RKO (cell line): ENCODE results near the gene PIF1.
"Not testable (repeated sequence)": the region's sequence is repeated elsewhere in the genome, so short reads cannot be mapped to it uniquely, and the experiment has no call there.

Source experiments
- DNase-seq: peaks from one replicate; pipeline ENCODE4 v3.0.0-alpha.2; 2016; ENCODE audit warnings: low spot score

The PIF1 gene

DNA sequence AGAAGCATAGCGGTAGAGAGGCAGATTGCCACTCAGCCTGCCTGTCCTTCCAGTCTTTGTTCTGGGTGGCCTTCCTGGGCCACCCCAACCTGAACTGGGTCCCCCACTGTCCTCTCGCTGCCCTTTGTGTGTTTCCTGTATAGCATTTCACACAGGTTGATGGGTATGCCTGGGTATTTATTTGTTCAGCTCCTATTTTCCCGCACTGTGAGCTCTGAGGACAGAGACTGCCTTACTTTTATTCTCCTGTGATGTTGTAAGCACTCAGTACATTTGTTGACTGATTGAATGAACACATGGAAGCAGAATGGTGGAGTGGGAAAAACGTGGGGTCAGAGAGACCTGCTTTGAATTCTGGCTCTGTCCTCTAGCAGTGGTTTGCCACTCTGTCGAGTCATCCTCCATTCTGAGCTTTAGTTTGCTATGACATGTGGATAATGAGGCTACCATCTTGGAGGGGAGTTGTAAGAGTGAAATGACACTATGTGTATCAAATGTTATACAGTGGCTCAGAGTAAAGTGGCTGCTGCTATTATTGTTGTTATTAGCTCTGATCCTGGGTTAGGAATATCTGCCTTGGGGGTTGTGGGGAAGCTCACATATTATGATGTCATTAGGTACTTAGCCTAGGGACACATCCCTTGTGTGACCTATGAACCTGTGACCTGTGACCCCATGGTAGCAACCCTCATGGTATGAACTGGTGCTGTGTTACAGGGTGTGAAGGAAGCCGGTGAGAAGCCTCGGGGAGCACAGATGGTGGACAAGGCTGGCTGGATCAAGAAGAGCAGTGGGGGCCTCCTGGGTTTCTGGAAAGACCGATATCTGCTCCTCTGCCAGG lies 22.6 kb upstream of the PIF1 start:
- DNase-seq, result no peak

DNA sequence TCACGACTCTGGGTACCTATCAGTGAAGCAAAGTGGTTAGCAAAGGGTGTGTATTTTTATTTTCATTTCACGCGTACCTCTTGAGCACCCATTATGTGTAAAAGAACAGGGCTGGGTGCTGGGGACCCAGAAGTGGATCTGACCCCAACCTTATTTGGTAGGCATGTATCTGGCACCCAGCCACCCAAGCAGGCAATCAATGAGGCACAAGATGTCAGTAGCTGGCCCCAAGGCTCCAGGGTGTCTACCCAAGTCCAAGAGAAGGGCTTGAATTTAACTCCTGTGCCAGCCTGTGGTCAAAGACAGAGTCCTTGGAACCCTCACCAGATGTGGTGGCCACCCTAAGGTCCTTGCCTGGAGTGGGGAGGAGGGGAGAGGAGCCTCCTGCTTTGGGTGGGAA lies 22.0 kb upstream of the PIF1 start:
- DNase-seq, result no peak

DNA sequence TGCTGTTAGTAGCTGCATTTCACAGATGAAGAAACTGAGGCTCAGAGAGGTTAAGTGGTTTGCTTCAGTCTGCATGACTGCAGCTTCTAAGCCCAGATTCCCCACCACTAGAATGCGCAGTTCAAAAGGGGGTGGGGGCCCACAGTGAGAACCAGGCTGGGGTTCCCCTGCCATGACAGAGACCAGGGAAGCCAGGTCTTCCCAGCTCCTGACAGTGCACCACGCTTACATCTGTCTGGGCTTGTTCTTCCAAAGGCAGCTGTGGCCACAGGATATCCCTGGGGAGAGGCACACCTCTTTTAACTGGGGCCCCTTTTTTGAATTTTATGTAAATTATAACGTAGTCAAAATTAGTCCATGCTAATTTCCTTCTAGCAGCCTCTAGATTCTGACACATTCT lies 21.6 kb upstream of the PIF1 start:
- no peak for DNase-seq

DNA sequence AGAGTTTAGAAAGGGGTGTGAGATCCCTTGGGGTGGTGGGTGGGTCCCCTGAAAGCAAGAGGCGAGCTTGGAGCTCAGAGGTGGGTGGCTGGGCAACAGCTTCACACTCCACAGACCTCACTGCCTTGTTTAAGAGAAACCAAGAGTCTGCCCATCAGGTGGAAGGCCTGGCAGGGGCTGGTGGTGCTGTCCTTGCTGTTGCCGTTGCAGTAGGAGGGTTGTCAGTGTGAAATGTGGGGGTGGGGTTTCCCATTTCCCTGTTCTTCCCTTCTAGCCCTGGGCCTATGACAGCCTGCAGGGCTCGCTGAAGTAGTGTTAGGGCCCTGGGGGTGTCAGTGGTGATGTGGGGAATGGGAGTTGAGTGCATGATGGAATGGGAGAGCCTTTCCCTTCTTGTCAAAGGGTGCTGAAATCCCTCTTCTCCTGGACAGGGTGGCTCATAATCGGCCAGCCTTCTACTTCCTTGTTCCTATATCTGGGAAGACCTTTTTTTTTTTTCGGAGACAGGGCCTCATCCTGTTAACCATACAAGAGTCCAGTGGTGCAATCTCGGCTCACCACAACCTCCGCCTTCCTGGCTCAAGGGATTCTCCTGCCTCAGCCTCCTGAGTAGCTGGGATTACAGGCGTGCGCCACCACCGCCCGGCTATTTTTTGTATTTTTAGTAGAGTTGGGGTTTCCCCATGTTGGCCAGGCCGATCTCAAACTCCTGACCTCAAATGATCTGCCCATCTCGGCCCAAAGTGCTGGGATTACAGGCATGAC lies 20.6 kb upstream of the PIF1 start:
- no peak for DNase-seq

DNA sequence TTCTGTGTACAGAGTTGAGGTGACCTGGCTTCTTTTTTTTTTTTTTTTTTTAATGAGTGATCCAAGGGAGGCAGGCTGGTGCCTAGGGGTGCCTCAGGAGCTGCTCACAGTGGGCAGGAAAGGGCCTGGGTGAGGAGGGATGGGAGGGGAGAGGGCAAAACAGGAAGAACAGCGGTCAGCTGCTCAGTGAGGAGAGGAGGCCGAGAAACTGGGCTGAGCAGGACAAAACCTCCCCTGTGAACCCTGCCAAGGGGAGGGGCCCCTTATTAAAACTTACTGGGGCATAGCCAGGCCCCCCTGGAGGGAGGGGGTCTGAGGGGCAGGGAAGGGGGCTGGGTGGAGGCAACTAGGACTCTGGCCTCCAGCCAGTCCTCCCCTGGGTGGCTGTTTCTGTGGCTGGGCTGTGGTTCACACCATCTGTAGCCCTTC lies 19.8 kb upstream of the PIF1 start:
- DNase-seq, result no peak

DNA sequence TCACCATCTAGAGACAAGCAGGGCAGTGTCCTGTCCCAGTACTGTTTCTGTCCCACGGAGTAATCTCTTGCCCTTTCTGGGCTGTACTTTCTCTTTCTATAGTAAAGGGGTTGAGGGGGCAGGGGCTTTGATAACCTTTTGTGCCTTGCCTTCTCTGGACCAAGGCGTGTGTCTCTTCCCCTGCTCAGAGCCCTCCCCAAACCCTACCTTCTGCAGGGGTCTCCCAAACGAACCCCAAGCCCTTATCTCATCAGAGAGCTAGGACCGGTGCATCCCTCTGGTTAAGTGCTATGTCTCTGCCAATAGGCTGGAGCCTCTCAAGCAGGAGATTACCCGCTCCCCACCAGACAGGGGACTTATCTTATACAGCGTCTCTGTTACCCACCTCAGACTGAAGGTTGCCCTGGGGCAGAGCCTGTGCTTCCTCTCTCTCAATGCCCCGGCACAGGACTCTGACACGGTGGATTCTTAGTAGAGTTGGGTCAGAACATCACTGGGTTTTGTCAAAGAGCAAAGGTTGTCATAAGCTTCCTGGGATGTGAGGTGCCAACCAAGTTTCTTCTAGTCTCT lies 19.2 kb upstream of the PIF1 start:
- no peak for DNase-seq

DNA sequence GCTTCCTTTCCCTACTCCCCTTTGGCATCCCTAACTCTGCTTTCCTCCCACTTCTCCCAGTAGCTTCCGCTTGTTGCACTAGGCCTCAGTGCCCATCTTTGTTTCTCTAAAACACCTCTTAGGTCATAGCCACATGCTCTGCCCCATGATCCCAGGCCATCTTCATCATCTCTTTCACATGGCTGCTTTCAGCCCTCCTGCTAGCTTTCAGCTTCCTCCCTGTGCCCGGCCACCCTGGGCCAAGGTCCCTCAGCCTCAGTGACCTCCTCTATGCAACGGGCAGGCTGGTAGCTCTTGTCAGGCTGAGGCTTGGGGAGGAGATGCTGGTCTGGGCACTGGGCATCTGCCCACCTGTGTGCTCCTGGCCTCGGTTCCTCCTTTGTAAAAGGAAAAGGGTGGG lies 18.5 kb upstream of the PIF1 start:
- no peak for DNase-seq

DNA sequence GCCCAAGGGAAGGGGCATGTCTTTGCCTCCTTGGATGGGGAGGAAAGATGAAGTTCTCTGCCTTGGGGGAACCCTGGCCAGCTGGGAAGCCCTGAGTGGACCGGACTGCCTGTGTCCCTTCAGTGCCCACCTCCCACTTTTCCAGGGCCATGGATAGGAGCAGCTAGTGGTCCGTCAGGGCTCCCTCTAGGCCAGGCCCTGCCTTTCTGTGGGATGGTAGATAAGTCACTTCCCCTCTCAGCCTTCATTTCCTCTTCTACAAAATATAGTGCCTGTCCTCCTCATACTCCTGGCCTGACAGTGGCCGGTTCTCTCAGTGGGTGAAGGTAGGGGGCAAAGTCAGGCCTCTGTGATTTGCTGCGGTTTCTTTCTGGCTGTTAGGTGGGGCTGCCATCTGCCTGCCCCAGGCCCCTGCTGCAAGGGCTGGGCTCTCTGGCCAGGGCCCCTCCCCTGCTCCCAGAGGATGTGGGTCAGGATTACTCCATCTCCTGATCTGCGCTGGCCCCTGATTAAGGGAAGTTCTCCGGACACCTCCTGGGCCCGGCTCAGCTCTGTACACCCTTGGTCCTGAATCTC lies 17.6 kb upstream of the PIF1 start:
- DNase-seq, result peak; percentile 76

DNA sequence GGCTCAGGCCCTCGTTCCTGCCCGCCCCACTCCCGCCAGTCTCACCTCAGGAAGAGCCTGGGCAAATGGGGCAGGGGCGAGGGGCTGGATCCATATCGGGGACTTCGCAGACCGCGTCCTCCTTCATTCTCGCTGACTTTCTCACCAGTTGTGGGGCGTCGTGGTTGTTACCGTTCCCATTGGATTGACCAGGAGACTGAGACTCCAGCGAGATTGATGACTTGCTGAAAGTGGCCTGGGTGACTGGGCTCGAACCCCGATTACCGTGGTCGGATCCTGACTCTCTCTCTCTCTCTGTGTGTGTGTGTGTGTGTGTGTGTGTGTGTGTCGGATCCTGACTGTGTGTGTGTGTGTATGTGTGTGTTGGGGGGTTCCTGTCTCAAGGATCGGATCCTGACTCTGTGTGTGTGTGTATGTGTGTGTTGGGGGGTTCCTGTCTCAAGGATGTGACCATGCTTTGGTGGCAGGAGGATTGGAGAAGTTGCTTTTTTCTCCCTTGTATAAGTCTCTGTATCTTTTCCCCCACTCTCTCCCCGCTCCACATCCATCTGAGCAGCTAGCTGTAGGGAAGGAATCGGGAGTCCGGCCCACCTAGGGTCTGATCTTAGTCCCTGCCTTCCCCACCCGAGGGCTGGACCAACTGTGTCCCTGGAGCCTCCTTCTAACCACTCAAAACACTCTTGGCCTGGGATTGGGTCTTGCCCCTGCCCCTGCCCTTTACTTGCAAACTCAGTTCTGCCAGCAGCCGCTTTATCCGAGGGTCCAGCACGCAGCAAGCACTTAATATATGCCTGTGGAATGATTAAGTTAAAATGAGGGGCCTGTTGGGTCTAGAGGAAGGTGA lies 16.9 kb upstream of the PIF1 start:
- DNase-seq, result peak; percentile 70

DNA sequence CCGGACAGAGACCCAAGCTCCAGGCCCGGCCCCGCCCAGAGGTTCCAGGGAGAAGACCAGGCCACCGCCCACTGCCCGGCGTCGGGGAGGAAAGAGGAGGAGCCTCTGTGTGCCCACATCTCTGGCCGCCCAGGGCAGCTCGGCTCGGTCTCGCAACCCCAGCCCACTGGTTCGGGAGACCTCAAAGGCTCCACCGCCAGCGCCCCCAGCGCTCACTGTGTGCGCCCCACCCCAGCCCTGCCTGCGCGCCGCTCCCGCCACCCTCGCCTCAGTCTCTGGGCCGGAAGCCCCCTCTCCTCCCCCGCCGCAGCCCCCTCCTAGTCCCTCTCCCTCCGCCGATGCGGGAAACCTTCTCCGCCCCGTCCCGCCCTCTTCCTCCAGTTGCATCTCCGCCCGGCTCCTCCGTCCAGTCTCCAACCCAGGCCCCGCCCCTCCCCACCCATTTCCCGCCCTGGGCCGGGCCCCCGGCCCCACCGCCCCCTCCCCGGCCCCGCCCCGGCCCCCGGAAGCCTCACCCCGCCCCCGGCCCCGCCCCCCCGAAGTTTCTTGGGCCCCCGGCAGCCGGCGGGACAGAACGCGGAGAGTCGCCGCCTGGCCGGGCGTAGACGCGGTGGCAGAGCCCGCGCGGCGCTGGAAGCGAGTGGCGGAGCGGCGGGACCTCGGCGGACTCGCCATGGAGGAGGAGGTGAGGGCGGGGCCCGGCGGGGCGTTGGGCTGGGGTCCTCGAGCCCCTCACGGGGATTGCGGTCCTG lies 16.1 kb upstream of the PIF1 start, which contains the start of gene PLEKHO2:
PLEKHO2 (plus strand) TSS at position 572 of the 752 bp plus-strand sequence; CDS start at position 674, 102 bp downstream.
- peak; percentile 90 for DNase-seq

DNA sequence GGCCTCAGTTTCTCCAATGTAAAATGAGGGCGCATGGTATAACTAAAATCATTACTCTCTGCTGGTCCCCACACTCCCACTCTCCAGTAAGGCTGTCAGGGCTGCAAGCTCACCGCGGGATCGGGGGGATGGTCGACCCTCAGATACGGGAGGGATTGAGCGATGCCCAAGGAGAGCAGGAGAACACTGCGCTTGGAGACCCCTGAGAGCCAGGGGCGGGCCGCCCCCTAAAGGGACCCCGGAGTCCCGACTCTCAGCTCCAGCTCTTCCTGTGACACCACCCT lies 15.6 kb upstream of the PIF1 start:
- DNase-seq, result no peak

DNA sequence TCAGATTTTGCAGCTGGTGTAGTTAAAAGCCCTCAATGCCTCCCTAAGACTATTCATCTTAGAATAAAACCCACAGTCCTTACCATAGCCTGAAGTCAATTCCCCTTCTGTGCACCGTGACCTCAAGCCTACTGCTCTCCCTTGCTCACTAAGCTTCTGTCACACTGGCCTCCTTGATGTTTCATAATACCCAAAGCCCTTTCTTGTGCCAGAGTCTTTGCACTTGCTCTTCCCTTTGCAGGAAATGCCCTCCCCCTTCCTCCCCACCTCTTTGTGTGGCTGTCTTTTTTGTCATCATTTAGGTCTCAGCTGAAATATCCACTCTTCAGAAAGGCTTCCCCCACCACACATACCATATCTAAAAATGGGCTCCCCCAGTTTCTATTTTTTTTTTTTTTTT lies 12.1 kb upstream of the PIF1 start:
- no peak for DNase-seq

DNA sequence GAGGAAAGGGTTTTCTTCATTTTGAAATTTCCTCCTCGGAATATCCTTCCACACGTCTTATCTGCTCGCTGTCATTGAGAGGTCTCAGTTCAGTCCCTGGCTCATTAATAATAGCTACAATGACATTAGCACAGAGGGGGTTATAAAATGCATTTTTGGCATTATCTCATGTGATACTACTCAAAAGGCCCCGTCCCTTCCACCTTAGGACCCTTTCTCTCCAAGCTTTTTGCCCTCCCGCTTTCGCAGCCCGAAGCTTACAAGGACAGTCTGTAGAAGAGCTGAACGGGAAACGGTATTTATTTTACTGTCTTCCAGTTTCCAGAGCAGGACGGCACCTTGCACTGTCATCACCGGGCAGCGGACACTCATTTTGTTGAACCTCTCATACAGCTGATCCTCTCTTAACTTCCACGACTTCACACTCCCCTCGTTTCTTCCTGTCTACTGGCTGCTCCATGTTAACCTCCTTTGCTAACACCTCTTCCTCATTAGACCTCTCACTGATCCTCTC lies 10.6 kb upstream of the PIF1 start:
- no peak for DNase-seq

DNA sequence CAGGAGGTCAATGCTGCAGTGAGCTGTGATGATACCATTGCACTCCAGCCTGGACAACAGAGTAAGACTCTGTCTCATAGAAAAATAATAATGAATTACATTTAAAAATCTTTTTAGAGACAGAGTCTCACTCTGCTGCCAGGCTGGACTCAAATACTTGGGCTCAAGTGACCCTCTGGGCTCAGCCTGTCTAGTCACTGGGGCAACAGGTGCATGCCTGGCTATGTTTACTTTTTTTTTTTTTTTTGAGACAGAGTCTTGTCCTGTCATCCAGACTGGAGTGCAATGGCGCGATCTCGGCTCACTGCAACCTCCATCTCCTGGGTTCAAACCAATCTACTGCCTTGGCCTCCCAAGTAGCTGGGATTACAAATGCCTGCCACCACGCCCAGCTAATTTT lies 8.2 kb upstream of the PIF1 start:
- no peak for DNase-seq

DNA sequence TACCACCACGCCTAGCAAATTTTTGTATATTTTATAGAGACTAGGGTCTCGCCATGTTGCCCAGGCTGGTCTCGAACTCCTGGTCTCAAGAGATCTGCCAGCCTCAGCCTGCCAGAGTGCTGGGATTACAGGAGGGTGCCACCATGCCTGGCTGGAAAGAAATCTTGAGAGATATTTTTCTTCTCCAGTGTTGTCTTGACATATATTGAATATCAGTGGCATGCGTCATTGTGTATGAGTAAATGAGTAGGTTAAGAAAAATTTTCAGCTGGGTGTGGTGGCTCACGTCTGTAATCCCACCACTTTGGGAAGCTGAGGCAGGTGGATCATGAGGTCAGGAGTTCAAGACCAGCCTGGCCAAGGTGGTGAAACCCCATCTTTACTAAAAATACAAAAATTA lies 3.5 kb upstream of the PIF1 start:
- DNase-seq, result peak; percentile 82

DNA sequence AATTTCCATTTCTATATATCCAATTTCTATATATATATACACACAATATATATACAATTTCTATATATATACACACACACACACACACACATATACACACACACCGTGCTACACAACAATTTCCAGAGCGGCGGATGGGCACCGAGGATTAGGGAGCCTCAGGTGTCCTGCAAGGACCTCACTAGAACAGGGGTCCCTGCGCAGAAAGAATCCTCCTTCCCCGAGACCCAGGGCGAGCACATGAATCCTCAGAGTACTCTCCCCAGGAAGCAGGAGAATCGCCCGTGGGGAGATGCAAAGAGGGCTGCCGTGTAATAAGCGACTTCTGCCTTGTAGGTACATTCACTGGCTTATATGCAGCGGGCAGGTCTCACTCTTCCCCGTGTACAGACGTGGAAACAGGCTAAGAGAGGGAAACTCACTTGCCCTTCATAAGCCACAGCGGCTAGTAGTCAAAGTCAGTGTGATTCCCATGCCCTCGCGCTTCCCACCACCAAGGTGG lies 467 bp downstream of the PIF1 start:
- no peak for DNase-seq

DNA sequence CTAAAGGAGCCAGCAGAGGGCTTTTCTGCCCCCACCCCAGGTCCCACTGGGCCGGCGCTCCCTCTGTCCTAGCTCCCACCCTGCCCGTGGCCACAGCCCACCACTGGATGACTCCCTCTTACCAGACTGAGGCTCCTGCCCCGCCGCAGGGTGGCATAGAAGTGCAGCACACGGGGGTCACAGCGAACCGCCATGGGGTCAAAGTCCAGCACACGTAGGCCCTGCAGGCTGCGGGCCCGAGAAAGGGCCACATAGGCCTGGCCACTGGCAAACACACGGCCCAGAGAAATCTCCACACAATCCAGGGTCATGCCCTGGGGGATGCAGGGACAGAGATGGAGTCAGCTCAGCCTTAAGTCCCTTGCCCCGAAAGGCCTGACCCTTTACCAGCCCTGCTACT lies 9.0 kb downstream of the PIF1 start:
- no peak for DNase-seq

DNA sequence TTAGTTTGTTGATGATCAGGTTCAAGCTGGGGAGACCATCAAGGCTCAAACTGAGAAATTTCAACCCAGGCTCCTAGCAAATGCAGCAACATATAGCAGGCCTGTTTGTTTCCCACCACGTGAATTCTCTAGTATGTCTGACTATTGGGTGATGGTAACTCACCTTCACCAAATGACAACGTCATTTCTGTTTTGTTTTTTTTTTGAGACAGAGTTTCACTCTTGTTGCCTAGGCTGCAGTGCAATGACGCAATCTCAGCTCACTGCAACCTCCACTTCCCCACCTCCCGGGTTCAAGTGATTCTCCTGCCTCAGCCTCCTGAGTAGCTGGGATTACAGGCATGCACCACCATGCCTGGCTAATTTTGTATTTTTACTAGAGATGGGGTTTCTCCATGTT lies 10.5 kb downstream of the PIF1 start:
- not testable (repeated sequence) for DNase-seq

DNA sequence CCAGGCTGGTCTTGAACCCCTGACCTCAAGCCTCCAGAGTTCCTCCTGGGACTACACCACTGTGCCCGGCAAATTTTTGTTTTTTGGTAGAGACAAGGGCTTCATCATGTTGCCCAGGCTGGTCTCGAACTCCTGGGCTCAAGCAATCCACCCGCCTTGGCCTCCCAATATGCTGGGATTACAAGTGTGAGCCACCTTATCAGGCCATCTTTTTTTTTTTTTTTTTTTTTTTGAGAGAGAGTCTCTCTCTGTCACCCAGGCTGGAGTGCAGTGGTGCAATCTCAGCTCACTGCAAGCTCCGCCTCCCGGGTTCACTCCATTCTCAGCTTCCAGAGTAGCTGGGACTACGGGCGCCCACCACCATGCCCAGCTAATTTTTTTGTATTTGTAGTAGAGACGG lies 11.2 kb downstream of the PIF1 start:
- not testable (repeated sequence) for DNase-seq

DNA sequence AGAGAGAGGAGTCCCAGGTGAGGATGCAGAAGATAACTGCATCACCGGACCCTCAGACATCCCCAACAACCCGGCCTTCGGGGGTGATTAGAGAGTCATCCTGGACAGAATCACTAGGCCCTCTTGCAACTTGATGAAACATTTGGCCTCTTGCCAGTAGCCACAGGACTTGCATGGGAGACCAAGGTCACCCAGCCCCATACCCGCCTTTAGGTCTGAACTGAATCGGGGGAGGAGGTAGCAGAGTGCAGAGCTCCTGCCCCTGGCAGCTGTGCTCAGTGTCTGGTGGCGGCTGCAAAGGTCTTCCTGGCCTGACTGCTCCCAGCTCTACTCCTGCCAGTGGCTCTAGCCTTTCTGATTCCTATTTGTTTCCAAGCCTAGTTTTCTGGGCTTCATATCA lies 12.4 kb downstream of the PIF1 start:
- DNase-seq, result no peak
